ENCODE results near the gene SLCO6A1. TPM values are rescaled to one million over a fixed set of nuclear protein-coding genes. Genes with fewer than 3 reads are reported as not detected.
"Not testable (repeated sequence)": the region's sequence is repeated elsewhere in the genome, so short reads cannot be mapped to it uniquely, and the experiment has no call there.

The SLCO6A1 gene
- total RNA-seq, 1 experiment from 2014 or later: not detected

DNA sequence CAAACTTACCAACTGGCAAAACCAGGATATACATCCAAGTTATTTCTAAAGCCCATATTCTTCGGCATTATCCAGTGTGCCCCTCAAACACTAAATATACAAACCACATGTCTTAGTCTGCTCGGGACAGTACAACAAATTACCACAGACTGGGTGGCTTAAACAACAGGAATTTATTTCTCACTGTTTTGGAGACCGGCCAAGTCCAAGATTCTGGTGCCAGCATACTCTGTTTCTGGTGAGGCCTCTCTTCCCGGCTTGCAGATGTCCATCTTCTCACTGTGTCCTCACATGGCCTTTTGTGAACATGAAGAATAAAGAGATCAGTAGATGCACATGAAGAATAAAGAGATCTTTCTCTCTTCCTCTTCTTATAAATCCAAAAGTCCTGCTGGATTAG is 12.9 kb upstream of the SLCO6A1 start:
- Mint-ChIP-seq H3K4me3 (ENCODE audit: unreplicated experiment) (no peak overlapping the region), H3K9me3 (ENCODE audit: unreplicated experiment) (no peaks in the 10 kb centered on the region), H3K4me1 (ENCODE audit: insufficient read depth, unreplicated experiment) (peaks cover 10% of the 10 kb centered on the region), H3K27ac (ENCODE audit: low read depth, unreplicated experiment) (no peak overlapping the region), H3K27me3 (ENCODE audit: insufficient read depth, unreplicated experiment) (no peaks in the 10 kb centered on the region), H3K36me3 (ENCODE audit: insufficient read depth, unreplicated experiment) (no peaks in the 10 kb centered on the region)
- intact Hi-C loops (cut with micrococcal nuclease): no loop called here
- no TSS peak for BruUV-seq (replicated peaks)
- POLR2A ChIA-PET: no interaction called here
- DNase-seq (ENCODE audit: unreplicated experiment): peak; percentile 48
- CTCF ChIA-PET: interaction anchor here (1.2 kb wide), 1 partner anchor 270 kb away, joined by 3 read pairs; no protein-coding TSS in a partner anchor
- TF ChIP-seq, protein P1, sequence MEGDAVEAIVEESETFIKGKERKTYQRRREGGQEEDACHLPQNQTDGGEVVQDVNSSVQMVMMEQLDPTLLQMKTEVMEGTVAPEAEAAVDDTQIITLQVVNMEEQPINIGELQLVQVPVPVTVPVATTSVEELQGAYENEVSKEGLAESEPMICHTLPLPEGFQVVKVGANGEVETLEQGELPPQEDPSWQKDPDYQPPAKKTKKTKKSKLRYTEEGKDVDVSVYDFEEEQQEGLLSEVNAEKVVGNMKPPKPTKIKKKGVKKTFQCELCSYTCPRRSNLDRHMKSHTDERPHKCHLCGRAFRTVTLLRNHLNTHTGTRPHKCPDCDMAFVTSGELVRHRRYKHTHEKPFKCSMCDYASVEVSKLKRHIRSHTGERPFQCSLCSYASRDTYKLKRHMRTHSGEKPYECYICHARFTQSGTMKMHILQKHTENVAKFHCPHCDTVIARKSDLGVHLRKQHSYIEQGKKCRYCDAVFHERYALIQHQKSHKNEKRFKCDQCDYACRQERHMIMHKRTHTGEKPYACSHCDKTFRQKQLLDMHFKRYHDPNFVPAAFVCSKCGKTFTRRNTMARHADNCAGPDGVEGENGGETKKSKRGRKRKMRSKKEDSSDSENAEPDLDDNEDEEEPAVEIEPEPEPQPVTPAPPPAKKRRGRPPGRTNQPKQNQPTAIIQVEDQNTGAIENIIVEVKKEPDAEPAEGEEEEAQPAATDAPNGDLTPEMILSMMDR (IDR thresholded peaks at IDR 0.05; ENCODE audit: unreplicated experiment): no peak

DNA sequence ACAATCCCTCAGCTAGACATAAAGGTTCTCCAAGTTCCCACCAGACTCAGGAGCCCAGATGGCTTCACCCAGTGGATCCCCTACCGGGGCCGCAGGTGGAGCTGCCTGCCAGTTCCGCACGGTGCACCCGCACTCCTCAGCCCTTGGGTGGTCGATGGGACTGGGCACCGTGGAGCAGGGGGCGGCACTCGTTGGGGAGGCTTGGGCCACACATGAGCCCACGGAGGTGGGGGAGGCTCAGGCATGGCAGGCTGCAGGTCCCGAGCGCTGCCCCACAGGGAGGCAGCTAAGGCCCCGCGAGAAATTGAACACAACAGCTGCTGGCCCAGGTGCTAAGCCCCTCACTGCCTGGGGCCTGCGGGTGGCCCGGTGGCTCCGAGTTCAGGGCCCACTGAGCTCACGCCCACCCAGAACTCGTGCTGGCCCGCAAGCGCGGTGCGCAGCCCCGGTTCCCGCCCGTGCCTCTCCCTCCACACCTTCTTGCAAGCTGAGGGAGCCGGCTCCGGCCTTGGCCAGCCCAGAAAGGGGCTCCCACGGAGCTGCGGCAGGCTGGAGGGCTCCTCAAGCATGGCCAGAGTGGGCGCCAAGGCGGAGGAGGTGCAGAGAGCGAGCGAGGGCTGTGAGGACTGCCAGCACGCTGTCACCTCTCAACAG is 7.4 kb downstream of the SLCO6A1 start:
- BruUV-seq (replicated peaks); POLR2A ChIA-PET; H3K27ac Mint-ChIP-seq (ENCODE audit: low read depth, unreplicated experiment); H3K4me3 Mint-ChIP-seq (ENCODE audit: unreplicated experiment); intact Hi-C loops (cut with micrococcal nuclease); H3K27me3 Mint-ChIP-seq (ENCODE audit: insufficient read depth, unreplicated experiment); DNase-seq (ENCODE audit: unreplicated experiment); H3K36me3 Mint-ChIP-seq (ENCODE audit: insufficient read depth, unreplicated experiment); H3K9me3 Mint-ChIP-seq (ENCODE audit: unreplicated experiment); H3K4me1 Mint-ChIP-seq (ENCODE audit: insufficient read depth, unreplicated experiment): not testable (repeated sequence)
- CTCF ChIA-PET: interaction anchor here (0.6 kb wide), 1 partner anchor 49 kb away, joined by 3 read pairs; no protein-coding TSS in a partner anchor

DNA sequence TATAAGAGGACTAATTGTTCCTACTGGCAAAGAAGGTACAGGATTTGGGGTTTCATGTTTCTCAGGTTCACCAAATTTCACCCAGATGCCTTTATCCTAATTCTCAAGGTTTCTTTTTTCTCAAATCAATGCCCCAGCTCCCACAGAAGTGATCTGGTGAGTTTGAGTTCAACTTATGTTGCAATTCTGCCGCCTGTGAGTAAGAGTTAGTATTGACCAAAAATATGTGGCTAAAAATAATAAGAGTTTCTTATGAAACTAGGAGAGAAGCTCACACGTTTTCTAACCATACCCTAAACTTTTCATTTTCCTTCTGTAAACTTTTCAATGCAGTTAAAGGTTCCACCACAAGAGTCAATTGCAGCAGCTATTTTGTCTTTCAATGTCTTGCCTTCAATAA is 15.1 kb downstream of the SLCO6A1 start:
- no peaks in the 10 kb centered on the region for H3K27me3 Mint-ChIP-seq (ENCODE audit: insufficient read depth, unreplicated experiment)
- no peak overlapping the region for H3K27ac Mint-ChIP-seq (ENCODE audit: low read depth, unreplicated experiment)
- TF ChIP-seq, protein P1 (IDR thresholded peaks at IDR 0.05; ENCODE audit: unreplicated experiment): no peak
- H3K36me3 Mint-ChIP-seq (ENCODE audit: insufficient read depth, unreplicated experiment): no peaks in the 10 kb centered on the region
- CTCF ChIA-PET: no interaction called here
- no peaks in the 10 kb centered on the region for H3K9me3 Mint-ChIP-seq (ENCODE audit: unreplicated experiment)
- peak; percentile 42 for DNase-seq (ENCODE audit: unreplicated experiment)
- no peaks in the 10 kb centered on the region for H3K4me1 Mint-ChIP-seq (ENCODE audit: insufficient read depth, unreplicated experiment)
- intact Hi-C loops (cut with micrococcal nuclease): no loop called here
- no peak overlapping the region for H3K4me3 Mint-ChIP-seq (ENCODE audit: unreplicated experiment)
- POLR2A ChIA-PET: interaction anchor here (0.7 kb wide), 1 partner anchor 1972 kb away, joined by 3 read pairs; no protein-coding TSS in a partner anchor
- no TSS peak for BruUV-seq (replicated peaks)

DNA sequence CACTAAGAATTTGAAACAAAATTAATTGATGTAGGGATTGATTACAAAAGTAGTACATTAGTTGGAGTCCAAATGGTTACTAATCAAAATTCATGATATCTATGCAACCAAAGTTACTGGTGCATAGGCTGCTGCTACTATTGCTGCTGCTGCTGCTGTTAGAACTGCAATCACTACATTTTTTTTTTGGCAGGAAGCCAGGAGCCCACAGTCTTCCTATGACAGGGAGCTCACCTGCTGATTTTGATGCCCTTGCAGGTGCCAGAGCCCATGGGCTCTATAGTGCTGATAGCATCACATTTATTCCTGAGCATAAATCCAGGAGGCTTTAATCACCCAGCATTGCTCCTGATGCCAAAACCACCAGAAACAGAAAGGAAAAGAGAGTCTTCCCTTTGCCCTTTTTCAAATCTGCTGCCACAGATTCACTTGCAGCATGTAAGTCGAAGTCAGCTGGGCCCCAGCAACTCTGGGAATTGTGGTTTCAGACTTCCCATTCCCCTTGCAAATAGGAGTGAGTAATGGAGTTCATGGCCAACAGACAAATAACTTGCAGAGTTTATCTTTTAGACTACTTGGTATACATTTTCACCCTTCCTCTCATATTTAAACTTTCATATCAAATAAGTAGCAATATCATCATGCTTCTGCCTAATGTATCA is 17.6 kb downstream of the SLCO6A1 start:
- no TSS peak for BruUV-seq (replicated peaks)
- peak; percentile 14 for DNase-seq (ENCODE audit: unreplicated experiment)
- Mint-ChIP-seq H3K9me3 (ENCODE audit: unreplicated experiment) (no peaks in the 10 kb centered on the region), H3K27me3 (ENCODE audit: insufficient read depth, unreplicated experiment) (no peaks in the 10 kb centered on the region), H3K4me3 (ENCODE audit: unreplicated experiment) (no peak overlapping the region), H3K27ac (ENCODE audit: low read depth, unreplicated experiment) (no peak overlapping the region), H3K36me3 (ENCODE audit: insufficient read depth, unreplicated experiment) (no peaks in the 10 kb centered on the region), H3K4me1 (ENCODE audit: insufficient read depth, unreplicated experiment) (no peaks in the 10 kb centered on the region)
- TF ChIP-seq, protein P1 (IDR thresholded peaks at IDR 0.05; ENCODE audit: unreplicated experiment): no peak
- intact Hi-C loops (cut with micrococcal nuclease): no loop called here
- POLR2A ChIA-PET: no interaction called here
- CTCF ChIA-PET: no interaction called here
